ENCODE results near the gene UGT1A8.

GRCh38 chr2:233711312-233712008, 94.0 kb downstream of the UGT1A8 start:
- TF ChIP-seq CTCF (IDR thresholded peaks at IDR 0.05; ENCODE audit: low read depth, low read length) = peak; percentile 93
- no peak for TF ChIP-seq POLR2A (IDR thresholded peaks at IDR 0.05; ENCODE audit: extremely low read depth, insufficient read length)
- TF ChIP-seq, protein P1, sequence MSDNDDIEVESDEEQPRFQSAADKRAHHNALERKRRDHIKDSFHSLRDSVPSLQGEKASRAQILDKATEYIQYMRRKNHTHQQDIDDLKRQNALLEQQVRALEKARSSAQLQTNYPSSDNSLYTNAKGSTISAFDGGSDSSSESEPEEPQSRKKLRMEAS (IDR thresholded peaks at IDR 0.05; ENCODE audit: low read depth, low read length) = no peak
- TF ChIP-seq MYC (IDR thresholded peaks at IDR 0.05; ENCODE audit: low read depth, low read length) = no peak
